ENCODE data around the gene APOA5.
"Not testable (repeated sequence)": the region's sequence is repeated elsewhere in the genome, so short reads cannot be mapped to it uniquely, and the experiment has no call there.

APOA5 gene

DNA sequence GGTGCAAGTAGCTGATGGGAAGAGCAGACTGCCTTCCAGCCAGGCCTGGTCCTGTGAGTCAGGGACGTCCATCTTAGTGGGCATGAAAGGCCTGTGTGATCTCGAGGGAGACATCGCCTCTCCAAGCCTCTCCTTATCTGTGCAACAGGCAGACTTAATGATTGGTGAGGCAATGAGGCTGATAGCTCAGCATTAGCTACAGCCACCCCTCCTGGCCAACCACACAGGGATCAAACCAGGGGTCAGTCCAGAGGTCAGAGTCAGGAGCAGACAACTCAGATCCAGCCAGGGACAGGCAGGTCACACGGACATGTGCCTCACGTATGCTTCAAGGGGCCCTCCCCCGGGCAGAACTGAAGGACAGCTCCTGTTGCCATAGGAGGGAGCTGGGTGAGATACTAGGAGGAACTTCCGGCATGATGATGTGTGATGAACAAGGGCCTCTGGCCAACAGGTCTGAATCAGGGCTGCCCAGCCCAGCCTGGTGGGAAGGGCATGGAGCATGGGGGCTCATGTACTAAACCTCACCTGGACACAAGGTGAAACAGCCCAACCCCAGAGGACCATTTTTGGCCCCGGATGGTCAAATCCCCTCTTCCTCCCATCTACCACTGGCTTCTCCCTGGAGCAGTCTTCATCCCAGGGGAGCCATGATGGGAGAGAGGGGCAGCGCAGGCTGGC is 35.2 kb upstream of the APOA5 start:
- DNase-seq = no peak

DNA sequence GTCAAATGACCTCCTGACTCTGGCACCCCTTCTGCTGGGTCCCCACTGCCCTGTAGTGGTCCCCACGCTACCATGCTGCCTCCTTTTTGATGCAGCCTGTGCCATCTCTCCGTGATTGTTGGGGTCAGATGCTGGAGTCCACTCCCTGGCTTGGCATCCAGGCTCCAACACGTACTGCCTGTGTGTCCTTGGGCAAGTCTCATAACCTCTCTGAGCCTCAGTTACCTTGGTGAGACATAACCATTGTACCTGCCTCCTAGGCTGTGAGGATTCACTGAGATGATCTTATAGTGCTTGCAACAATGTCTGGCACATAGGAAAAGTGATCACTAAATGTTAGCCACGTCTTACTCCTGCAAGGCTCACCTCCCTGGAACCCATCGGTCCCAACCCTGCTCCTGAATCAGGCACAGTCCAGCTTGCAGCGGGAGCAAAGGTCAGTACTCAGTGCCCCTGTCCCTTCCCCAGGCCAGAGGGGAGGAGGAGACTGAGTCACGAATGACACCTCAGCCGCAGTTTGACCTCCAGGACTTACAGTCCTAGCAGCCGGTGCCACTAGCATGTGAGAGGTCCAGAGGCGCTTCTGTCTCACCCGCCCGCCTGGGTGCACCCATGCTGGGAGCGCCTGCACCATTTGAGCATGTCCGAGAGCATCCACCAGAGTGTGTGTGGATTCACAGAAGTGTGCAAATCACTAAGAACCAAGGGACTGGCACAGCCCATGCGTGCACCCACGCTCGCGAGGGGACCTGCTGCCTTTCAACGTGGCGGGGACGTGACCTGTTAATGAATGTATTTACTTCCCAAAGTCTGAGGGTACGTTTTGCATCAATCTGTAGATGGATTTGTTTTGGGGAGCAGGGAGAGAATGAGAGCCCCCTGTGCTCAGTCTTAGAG is 34.4 kb upstream of the APOA5 start:
- DNase-seq = no peak

DNA sequence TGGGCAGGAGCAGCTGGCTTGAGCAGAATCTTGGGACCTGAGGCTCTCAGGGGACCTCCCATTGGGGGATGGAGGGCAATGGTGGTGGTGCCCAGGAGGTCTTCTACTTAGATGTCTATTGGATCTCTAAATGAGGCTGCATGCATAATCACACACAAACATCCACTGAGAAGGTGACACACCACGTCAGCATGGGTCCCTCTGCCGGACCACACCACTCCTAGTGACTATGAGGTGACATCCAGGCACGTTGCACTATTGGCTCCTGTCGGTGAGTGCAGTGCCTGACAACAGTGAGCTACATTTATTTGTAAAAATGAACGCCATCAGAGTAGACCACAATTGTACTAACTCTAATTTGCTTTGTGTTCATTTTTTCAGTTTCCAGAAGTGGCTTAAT is 33.8 kb upstream of the APOA5 start:
- no peak for DNase-seq

DNA sequence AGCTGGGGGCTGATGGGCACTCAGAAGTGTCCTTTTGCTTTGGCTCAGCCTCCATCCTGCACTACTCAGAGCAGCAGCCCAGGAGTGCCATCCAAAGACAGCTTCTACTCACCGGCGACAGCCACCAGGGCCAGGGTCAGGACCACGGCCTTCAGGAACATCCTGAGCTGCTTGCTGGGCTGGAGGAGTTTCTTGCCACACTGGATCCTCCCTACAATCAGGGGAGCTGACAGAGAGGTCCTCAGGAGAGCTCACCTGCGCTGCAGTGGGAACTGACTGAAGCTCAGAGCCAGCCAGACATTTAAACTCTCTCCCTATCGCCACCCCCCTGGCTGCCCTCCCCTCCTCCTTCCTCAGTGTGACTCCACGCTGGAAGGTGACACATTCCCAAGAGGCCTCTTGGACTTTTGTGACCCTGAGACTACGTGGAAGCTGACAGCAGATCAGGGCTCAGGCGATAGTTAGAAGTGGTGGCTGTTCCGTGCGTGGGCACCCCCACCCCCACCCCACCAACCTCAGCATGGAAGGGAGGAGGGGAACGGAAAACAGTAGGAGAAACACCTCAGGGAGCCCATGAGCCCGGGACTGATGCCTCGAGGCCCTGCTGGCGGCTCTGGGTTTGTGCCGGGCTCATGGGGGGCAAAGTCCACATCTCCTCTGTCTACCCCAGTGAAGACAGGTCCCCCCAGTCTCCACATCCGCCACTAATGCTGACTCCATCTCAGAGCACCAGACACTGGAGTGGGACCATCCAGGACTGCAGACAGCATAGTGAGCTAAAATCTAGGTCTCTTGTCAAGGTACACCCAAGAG is 31.6 kb upstream of the APOA5 start, which contains the start of gene APOA4:
TSS of gene APOA4 (minus strand) at position 274 of the 813 bp plus-strand sequence. CDS start at position 161, 113 bp downstream.
- DNase-seq = no peak

DNA sequence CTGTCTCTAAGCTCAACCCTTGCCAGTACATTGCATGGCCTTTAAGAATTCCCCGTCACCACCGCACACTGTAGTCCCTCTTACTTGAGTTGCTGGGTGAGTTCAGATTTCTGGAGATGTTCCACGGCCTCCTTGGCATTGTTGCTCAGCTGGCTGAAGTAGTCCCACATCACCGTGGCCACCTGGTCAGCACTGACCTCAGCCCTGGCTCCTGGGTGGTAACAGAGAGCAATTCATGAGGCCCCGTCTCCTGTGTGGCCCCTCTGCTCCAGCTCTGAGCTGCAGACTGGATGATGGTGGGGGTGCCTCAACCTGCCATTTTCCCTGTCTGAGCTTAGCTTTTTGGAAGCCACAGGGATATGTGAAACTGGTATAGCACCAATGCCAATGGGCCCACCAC is 30.9 kb upstream of the APOA5 start:
- no peak for DNase-seq

DNA sequence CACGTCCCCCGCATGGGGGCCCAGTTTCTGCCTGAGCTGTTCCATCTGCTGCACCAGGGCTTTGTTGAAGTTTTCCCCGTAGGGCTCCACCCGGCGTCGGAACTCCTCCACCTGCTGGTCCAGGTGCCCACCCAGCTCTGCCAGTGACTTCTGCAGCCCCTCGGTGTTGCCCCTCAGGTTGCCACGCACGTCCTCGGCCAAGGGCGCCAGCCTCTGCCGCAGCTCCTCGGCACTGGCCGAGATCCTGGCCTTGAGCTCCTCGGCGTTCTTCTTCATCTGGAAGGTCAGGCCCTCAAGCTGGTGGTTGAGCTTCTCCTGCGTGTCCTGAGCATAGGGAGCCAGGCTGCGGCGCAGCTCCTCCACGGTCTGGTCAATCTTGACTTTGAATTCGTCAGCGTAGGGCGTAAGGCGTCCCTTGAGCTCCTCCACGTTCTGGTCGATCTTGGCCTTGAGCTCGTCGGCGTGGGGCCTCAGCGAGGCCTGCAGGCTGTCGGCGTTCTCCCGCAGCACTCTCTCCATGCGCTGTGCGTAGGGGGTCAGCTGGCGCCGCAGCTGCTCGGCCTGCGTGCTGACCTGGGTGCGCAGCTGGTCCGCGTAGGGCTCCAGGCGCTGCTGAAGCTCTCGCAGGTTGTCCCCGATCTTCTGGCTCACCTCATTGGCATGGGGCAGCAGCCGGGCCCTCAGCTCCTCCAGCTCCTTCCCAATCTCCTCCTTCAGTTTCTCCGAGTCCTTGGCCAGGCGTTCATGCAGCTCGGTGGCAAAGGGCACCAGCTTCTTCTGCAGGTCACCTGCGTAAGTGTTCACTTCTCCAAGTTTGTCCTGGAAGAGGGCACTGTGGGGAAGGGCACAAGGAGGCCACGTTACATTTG is 29.6 kb upstream of the APOA5 start:
- DNase-seq = no peak

DNA sequence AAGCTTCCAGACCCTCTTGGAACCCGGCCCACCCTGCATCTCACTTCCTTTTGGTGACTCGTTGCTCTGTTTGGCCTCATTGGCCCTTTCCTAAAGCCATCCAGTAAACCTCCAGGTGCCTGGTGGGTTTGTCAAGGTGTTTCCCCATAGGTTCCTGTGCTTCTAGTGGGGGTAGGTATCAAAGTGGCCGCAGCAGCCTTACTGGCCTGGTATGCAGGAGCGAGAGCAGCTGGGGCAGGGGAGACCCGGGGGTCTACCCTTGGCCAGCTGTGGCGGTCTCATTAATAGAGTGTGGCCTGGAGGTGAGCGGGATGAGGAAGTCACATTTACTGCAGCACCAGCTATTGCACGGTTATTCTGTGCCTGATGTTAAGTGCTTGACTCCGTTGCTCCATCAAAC is 27.4 kb upstream of the APOA5 start:
- DNase-seq = no peak

DNA sequence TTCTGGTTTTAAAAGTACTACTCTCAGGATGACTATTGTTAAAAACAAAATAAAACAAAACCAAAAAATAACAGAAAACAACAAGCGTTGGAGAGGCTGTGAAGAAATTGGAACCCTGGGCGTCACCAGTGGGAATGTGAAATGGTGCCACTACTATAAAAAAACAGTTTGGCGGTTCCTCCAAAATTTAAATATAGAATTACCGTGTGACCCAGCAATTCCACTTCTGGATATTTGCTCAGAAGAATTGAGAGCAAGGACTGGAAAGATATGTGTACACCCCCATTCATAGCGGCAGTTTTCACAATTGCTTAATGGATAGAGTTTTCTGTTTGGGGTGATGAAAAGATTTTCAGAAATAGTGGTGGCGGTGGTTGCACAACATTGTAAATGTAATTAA is 22.8 kb upstream of the APOA5 start:
- no peak for DNase-seq

DNA sequence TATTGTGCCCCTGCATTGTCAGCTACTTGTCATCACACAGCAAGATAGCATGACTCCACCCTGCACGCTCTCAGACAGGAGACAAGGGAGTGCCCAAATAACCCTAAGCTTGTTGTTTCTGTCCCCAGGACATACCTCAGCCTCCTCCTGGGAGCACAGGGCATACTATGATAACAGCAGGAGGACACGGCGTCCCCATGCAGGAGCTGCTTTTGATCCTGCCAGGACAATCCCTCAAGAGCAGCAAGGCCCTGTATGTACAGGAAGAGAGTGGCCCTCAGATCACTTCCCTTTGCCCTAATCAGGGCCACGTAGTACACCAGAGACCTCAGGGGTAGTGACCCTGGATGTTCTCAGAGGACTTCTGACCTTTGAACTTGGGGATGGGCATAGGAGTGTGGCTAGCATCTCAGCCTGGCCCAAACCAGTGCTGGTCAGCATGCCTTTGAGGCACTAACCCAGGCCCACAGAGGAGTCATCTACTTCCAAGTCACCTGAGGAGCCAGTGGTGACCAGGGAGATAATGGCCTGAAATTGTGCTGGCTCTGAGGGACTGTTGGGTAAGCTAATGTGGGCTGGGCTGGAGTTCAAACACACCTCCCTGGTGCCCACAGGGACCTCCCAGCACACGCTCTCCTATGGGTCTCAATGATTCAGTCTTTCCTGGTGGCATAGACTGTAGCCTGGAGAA is 22.2 kb upstream of the APOA5 start:
- no peak for DNase-seq

DNA sequence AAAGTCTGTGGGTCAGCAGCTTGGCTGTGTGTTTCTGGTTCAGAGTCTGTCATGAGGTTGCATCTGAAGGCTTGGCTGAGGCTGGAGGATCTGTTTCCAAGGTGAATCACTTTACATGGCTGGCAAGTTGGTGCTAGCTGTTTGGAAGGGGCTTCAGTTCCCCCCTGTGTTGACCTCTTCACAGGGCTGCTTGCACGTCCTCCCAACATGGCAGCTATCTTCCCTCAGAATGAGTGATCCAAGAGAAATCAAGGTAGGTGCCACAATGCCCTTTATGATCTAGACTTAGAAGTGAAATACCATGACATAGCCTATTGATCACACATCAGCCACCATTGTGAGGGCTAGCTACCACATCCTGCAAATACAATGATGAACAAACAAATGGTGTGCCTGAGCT is 21.5 kb upstream of the APOA5 start:
- DNase-seq = no peak

DNA sequence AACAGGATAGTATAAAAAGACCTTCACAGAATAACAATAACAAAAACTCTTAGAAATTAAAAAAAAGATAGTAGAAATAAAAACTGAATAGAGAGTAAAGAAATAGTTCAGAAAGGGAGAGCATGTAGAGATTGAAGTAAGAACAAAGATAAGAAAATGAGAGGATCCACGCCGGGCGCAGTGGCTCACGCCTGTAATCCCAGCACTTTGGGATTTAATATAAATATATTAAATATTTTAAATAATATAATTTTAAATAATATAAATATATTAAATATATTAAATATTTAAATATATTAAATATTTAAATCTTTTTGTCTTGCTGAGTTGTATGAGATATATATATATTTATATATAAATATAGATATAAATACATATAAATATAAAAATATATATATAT is 20.4 kb upstream of the APOA5 start:
- DNase-seq = no peak

DNA sequence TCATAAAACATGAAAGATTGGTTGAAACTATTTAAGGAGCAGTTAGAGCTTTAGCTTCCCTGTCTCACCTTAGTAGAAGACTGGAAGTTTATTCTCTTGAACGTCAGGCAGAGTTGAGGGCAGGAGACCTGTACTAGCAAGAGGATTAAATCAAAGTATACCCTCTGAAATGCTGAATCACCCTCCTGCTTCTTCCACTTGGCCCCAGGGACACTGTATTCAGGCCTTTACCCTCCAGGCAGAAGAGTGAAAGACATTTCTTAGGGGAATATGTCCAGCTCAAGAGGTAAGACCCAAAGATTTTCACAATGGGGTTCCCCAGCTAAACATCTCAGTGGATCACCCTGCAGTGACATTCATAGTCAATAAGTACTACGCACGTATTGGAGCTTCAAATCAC is 19.5 kb upstream of the APOA5 start:
- DNase-seq = no peak

DNA sequence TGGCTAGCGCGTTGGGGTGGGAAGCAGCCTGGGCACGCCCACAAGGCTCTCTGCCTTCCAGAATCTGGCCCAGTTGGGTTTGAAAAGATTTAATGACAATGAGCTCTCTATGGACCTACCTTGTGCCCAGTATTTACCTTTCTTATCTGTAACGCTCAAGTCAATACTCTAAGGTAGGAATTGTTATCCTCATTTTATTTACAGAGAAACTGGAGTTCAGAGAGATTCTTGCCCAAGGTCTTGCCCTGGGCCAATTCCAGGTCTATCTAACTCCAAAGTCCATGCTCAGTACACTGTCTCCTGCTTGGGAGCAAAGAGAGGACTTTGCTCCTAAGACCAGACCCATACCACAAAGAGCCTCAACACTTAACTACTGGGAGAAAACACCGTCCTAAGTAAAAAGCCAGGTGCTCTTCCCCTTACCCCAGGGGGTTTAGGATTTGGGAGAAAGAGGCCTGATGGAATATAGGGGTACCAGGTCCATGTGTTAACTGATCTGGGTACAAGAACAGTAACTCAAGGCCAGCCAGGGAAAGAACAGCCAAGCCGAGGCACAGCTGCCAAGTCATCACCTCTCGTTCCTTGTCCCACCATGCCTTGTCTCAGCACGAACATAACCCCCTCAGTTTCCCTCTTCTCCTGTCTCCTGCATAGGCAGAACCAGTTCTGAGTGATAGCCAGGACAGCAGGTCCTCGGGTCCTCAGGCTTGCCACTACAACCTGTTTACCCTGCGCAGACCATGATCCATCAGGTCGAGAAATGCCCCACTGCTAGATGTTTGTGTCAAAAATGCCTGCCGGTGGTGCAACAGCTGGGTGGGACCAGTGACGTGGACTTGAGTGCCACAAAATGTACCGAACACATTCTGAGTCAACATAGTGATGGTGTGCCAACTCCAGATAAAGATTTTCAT is 16.8 kb upstream of the APOA5 start:
- DNase-seq = no peak

DNA sequence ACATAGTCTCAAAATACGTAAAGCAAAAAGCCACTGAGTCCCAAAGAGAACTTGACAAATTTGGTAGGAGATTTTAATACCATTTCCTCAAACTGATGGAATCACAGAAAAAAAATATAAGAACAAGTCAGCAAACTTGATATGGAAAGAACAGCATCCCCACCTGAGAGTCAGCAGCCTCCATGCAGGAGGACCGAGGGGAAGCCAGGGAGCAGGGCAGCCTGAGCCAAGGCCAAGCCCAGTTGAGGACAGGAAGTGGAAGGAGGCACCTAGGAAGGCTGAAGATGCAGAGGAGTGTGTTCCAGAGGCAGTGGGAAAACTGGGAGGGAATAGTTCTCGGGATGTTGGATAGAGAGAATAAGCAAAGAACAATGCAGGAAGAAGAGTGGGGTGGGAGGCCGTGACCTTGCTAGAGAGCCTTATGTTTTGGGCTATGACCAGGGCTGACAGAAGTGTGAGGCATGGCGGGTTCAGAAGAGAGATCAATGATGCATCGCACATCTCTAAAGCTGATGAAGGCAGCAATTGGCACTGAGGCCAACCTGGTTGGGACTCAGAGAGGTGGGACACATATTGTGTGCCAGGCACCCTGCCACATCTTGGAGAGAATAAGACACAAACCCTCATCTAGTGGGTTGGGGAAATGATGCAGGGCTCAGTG is 16.1 kb upstream of the APOA5 start:
- DNase-seq = no peak

DNA sequence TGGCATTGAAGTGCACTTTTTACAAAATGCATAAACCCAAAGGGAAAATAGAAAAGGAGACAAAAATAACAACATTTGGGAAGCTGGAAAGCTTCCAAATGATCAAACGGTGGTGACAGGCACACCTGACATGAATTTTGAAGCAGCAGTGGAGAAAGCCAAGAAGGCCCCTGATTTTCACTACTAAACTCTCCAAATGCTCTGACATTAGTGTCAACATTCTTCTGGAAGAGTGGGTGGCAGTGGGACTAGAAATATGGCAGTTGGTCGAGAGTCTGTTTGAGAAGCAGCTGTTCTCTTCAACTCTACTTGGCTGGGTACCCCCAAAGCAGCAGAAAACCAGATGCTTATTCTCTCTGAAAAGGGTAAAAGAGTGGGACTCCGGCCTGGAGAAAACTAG is 12.3 kb upstream of the APOA5 start:
- DNase-seq = no peak

DNA sequence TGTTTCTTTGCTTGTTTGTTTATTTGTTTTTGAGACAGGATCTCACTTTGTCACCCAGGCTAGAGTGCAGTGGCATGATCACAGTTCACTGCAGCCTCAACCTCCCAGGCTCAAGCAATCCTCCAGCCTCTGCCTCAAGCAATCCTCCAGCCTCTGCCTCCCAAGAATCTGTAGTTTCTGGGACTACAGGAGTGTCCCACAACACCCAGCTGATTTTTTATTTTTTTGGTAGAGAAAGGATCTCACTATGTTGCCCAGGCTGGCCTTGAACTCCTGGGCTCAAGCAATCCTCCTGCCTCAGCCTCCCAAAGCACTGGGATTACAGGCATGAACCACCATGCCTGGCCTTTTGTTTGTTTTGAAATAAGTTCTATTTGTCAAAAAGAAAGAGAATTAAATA is 10.0 kb upstream of the APOA5 start:
- DNase-seq = not testable (repeated sequence)

DNA sequence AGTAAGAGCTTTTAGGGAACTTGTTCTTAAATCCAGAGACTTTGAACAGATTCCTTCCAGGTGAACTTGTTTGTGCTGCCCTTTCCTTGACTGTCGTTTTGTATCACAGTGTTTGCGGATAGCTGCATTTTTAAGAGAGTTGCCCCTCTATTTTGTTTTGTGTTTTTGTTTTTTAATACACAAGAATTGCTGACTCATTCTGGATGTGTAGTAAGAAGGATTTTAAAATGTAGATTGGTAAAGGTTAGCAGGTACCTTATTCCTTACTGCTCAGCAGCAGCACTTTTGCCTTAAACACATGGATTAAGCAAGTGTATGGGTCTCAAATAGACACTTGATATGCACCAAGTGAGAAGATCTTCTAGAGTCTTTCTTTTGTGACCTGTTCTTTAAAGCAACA is 8.9 kb upstream of the APOA5 start:
- DNase-seq = no peak

DNA sequence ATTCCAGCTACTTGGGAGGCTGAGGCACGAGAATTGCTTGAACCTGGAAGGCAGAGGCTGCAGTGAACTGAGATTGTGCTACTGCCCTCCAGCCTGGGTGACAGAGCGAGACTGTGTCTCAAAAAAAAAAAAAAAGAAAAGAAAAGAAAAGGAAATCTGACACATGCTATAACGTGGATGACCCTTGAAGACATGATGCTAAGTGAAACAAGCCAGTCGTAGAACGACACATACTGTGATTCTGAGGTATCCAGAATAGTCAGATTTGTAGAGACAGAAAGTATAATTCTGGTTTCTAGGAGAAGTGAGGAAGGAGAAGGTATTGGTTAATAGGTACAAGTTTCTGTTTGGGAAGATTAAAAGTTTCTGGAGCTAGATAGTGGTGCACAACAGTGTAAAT is 6.7 kb upstream of the APOA5 start:
- DNase-seq = no peak

DNA sequence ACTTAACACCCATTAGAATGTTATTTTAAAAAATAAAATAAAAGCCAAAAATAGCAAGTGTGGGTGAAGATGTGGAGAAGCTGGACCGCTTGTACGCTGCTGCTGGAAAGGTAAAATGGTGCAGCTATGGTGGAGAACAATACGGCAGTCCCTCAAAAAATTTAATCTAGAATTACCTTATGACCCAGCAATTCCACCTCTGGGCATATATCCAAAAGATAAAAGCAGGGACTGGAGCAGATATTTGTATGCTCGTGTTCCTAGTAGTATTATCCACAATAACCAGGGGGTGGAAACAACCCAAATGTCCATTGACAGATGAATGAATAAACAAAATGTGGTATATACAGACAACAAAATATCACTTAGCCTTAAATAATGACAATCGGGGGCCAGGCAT is 6.1 kb upstream of the APOA5 start:
- no peak for DNase-seq

DNA sequence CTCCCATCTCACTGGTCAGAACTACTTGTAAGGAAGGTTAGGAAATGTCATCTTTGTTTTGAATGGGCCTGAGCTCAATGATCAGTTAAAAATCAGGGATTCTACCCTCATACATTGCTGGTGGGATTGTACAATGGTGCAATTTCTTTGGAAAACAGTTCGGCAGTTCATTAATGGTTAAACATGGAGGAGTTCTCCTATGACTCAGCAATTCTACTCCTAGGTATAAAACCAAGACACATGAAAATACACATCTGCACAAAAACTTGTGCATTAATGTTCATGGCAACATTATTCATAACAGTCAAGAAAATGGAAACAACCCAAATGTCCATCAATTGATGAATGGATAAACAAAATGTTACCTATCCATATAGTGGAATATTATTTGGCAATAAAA is 4.9 kb upstream of the APOA5 start:
- DNase-seq = no peak

Measured in NCI-H2171 treated with DMSO at 0.1 percent for 48 hours (cell line).